Measurements from ENCODE around the gene PHC3. TPM values are rescaled to one million over a fixed set of nuclear protein-coding genes. Genes with fewer than 3 reads are reported as not detected.
"Not testable (repeated sequence)": the region's sequence is repeated elsewhere in the genome, so short reads cannot be mapped to it uniquely, and the experiment has no call there.

Gene PHC3
- total RNA-seq, 6 experiments from 2014 or later: 38.8 to 61.3 (median 55.7) TPM

DNA sequence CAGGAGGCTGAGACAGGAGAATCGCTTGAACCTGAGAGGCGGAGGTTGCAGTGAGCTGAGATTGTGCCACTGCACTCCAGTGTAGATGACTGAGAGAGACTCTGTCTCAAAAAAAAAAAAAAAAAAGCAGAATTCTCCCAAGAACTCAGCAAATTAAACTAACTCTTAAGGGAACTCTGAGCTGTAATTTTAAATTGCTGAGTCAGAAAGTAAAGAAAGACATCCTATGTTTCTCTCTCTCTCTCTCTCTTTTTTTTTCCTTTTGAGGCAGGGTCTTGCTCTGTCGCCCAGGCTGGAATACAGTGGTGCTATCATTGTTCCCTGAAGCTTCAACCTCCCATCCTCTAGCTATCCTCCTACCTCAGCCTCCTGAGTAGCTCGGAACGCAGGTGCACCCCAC is 20.0 kb upstream of the PHC3 start:
- Mint-ChIP-seq H3K4me1 (ENCODE audit: low read depth) (peaks cover 9% of the 10 kb centered on the region; the same call in 1 of the 2 replicates), H3K27me3 (ENCODE audit: insufficient read depth) (peaks cover 7% of the 10 kb centered on the region), H3K9me3 (no peaks in the 10 kb centered on the region), H3K36me3 (ENCODE audit: low read depth) (no peaks in the 10 kb centered on the region), H3K4me3 (no peak overlapping the region), H3K27ac (no peak overlapping the region)
- DNase-seq: no peak
- TF ChIP-seq CTCF (IDR thresholded peaks at IDR 0.05): no peak

DNA sequence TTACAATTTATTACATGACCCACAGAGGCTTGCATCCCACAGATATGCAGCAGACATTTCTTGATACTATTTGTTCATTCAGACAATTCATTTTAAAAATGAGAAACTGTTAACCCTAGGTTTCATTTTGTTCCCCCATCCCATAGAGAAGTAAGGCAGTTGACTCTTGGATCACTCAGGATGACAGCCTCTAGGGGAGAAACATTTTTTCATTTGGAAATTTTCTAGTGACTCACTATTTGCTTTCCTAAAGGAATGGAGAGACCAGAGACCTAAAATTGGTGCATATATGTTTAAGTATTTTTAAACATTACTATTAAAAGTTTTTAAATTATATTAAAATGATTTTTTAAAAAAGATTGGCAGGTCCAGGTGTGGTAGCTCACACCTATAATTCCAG is 19.5 kb upstream of the PHC3 start:
- Mint-ChIP-seq H3K4me3 (no peak overlapping the region), H3K27me3 (ENCODE audit: insufficient read depth) (peaks cover 8% of the 10 kb centered on the region), H3K9me3 (no peaks in the 10 kb centered on the region), H3K27ac (no peak overlapping the region), H3K36me3 (ENCODE audit: low read depth) (no peaks in the 10 kb centered on the region), H3K4me1 (ENCODE audit: low read depth) (peaks cover 5% of the 10 kb centered on the region; the same call in 1 of the 2 replicates)
- DNase-seq: no peak
- TF ChIP-seq CTCF (IDR thresholded peaks at IDR 0.05): no peak

- peaks cover 5% of the 10 kb centered on the region; the same call in 1 of the 2 replicates for H3K4me1 Mint-ChIP-seq (ENCODE audit: low read depth)
- DNase-seq: no peak
- H3K27ac Mint-ChIP-seq: no peak overlapping the region
- no peaks in the 10 kb centered on the region for H3K36me3 Mint-ChIP-seq (ENCODE audit: low read depth)
- peaks cover 7% of the 10 kb centered on the region for H3K27me3 Mint-ChIP-seq (ENCODE audit: insufficient read depth)
- no peak overlapping the region for H3K4me3 Mint-ChIP-seq
- H3K9me3 Mint-ChIP-seq: no peaks in the 10 kb centered on the region
- no peak for TF ChIP-seq CTCF (IDR thresholded peaks at IDR 0.05)
Measured at GRCh38 chr3:170196833-170197232, 15.3 kb upstream of the PHC3 start.

- H3K4me1 Mint-ChIP-seq (ENCODE audit: low read depth); H3K4me3 Mint-ChIP-seq: not testable (repeated sequence)
Measured at GRCh38 chr3:170195759-170196158, 14.2 kb upstream of the PHC3 start.

DNA sequence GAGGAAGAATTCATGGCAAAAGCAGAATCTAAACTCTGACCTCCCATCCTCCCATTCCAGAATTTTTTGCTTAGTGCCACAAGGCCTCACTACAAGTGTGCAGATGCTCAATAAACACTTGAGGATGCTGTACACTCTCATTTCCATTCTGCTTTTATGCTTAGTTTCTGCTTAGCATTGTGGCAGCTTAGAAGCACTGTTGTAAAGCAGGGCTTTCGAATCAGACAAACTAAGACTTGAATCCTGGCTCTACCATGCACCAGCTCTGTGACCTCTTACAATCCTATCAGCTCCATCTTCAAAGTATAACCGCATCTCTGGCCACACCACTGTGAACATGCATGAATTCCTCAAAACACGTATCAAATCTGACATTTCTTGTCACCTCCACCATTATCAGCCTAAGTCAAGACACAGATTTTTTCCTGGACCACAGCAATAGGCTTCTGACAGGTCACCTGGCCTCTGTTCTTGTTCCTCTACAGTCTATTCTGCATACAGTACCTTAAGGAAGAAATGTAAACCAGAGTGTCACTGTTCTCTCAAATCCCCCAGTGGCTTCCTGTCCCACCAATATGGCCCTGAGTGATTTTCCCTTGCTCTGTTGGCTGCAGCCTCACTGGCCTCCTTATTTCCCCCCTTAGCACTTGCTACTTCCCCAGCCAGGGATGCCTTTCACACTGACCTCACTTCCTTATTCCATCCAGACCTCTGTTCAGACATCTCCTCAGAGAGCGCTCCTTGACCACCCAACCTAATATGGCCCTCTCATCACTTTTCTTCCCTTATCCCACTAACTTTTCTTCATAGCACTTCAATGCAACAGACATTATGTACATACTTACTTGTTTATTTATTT is 8.1 kb upstream of the PHC3 start:
- Mint-ChIP-seq H3K36me3 (ENCODE audit: low read depth) (no peaks in the 10 kb centered on the region), H3K27me3 (ENCODE audit: insufficient read depth) (peaks cover 3% of the 10 kb centered on the region; the same call in 1 of the 2 replicates), H3K9me3 (no peaks in the 10 kb centered on the region), H3K27ac (no peak overlapping the region), H3K4me3 (peak overlapping the region; percentile 57), H3K4me1 (ENCODE audit: low read depth) (peaks cover 16% of the 10 kb centered on the region)
- peak; percentile 22; the same call in 1 of the 2 replicates for TF ChIP-seq CTCF (IDR thresholded peaks at IDR 0.05)
- DNase-seq: no peak

More at GRCh38 chr3:170195759-170196158, 14.2 kb upstream of the PHC3 start:
- not testable (repeated sequence) for DNase-seq; H3K36me3 Mint-ChIP-seq (ENCODE audit: low read depth); H3K27ac Mint-ChIP-seq; H3K27me3 Mint-ChIP-seq (ENCODE audit: insufficient read depth); H3K9me3 Mint-ChIP-seq
